ENCODE results near the gene DYNLT5.
A peak's percentile ranks its signal among the peaks of the same experiment; 100 is the strongest.
"Not testable (repeated sequence)": the region's sequence is repeated elsewhere in the genome, so short reads cannot be mapped to it uniquely, and the experiment has no call there.

Gene DYNLT5, protein sequence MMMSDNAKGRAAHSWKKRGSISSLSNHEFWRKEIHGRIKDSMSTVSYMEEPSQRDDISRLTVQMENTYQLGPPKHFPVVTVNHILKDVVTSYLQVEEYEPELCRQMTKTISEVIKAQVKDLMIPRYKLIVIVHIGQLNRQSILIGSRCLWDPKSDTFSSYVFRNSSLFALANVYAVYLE

GRCh38 chr1:66752000-66752592 lies at the start of gene DYNLT5:
TSS of gene DYNLT5 (plus strand) at chr1:66752459. CDS start at chr1:66754659, 2,200 bp downstream.
- Histone ChIP-seq H3K4me1 (ENCODE audit: insufficient read depth, low read length) (no peaks in the 10 kb centered on the region), H3K9me3 (ENCODE audit: low read length) (no peaks in the 10 kb centered on the region), H3K27me3 (ENCODE audit: insufficient read depth, low read length) (no peaks in the 10 kb centered on the region), H3K4me3 (ENCODE audit: low read length) (peak within 1 kb of the TSS; percentile 32), H3K36me3 (ENCODE audit: insufficient read depth, low read length) (no peaks in the 10 kb centered on the region), H2AFZ (ENCODE audit: low read depth, low read length) (peak within 1 kb of the TSS; percentile 39)

GRCh38 chr1:66704177-66704875 lies 47.9 kb upstream of the DYNLT5 start:
- H3K4me3 ChIP-seq (ENCODE audit: low read length) = no peak overlapping the region

DNA sequence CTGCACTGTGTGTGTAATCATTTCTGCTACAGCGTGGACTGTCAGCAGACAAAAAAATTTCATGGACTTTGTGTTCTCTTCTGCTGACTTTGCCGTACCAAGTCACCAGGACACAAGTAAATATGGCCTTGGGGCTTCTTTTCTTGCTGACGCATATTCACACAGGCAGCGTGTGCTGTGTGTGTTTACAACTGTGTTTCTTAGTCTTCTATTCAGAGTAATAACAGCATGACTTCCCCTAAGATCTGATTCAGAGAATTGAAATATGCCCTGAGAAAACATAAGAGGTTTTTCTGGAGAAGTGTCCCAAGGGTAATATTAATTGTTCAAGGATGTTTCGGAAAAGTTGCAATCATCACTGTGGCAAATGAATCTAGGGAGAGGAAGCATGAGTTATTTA lies 47.1 kb upstream of the DYNLT5 start:
- Histone ChIP-seq H2AFZ (ENCODE audit: low read depth, low read length) (no peak overlapping the region), H3K4me1 (ENCODE audit: insufficient read depth, low read length) (peaks cover 4% of the 10 kb centered on the region), H3K9me3 (ENCODE audit: low read length) (no peaks in the 10 kb centered on the region), H3K36me3 (ENCODE audit: insufficient read depth, low read length) (no peaks in the 10 kb centered on the region), H3K4me3 (ENCODE audit: low read length) (no peak overlapping the region), H3K27me3 (ENCODE audit: insufficient read depth, low read length) (no peaks in the 10 kb centered on the region)

More at GRCh38 chr1:66704177-66704875, 47.9 kb upstream of the DYNLT5 start:
- Histone ChIP-seq H3K9me3 (ENCODE audit: low read length) (no peaks in the 10 kb centered on the region), H3K4me1 (ENCODE audit: insufficient read depth, low read length) (peaks cover 4% of the 10 kb centered on the region), H2AFZ (ENCODE audit: low read depth, low read length) (no peak overlapping the region), H3K36me3 (ENCODE audit: insufficient read depth, low read length) (no peaks in the 10 kb centered on the region), H3K27me3 (ENCODE audit: insufficient read depth, low read length) (no peaks in the 10 kb centered on the region)

- Histone ChIP-seq H3K27me3 (ENCODE audit: insufficient read depth, low read length) (no peaks in the 10 kb centered on the region), H3K4me3 (ENCODE audit: low read length) (no peak overlapping the region), H3K4me1 (ENCODE audit: insufficient read depth, low read length) (no peaks in the 10 kb centered on the region), H2AFZ (ENCODE audit: low read depth, low read length) (no peak overlapping the region), H3K9me3 (ENCODE audit: low read length) (no peaks in the 10 kb centered on the region), H3K36me3 (ENCODE audit: insufficient read depth, low read length) (no peaks in the 10 kb centered on the region)
Measured at GRCh38 chr1:66711420-66711819, 40.8 kb upstream of the DYNLT5 start.

DNA sequence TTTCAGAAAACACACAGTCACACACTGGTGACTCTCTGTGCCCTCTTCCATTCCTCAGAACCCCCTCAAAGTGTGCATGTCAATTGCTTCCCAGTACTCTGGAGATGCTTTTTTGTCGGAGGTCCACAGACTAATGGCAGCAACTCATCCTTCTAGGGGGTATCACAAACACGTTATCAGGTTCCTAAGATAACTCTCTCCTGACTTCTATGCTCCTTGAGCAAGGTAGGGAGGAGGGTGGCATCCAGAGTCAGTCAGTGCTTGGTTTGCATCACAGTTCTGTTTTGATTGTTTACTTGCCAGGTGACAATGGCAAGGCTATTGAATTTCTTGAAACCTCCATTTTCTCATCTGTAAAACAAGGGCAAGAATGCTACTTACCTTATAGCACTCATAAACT lies 39.4 kb upstream of the DYNLT5 start:
- Histone ChIP-seq H3K9me3 (ENCODE audit: low read length) (no peaks in the 10 kb centered on the region), H3K4me3 (ENCODE audit: low read length) (no peak overlapping the region), H3K27me3 (ENCODE audit: insufficient read depth, low read length) (no peaks in the 10 kb centered on the region), H2AFZ (ENCODE audit: low read depth, low read length) (no peak overlapping the region), H3K4me1 (ENCODE audit: insufficient read depth, low read length) (no peaks in the 10 kb centered on the region), H3K36me3 (ENCODE audit: insufficient read depth, low read length) (no peaks in the 10 kb centered on the region)

DNA sequence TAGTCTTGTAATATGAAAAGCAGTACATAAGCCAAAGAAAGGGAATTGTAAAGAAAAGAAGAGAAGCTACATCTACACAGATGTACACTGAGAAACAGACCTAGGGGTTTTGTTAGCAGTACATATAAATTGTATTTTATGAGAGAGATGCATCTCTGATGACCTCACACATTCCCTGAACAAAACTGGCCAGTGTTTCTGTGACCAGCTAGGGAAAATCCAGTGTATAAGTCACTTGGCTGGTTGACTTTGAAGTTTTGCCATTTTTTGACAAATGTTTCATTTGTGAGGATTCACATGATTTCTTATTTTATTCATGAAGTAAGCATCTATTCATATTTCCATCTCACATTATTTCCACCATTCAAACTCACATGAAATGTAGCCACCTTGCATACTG lies 28.3 kb upstream of the DYNLT5 start:
- Histone ChIP-seq H3K36me3 (ENCODE audit: insufficient read depth, low read length) (no peaks in the 10 kb centered on the region), H3K9me3 (ENCODE audit: low read length) (no peaks in the 10 kb centered on the region), H3K27me3 (ENCODE audit: insufficient read depth, low read length) (peaks cover 2% of the 10 kb centered on the region), H3K4me3 (ENCODE audit: low read length) (no peak overlapping the region), H3K4me1 (ENCODE audit: insufficient read depth, low read length) (no peaks in the 10 kb centered on the region), H2AFZ (ENCODE audit: low read depth, low read length) (no peak overlapping the region)

GRCh38 chr1:66725885-66726665 lies 26.2 kb upstream of the DYNLT5 start:
- H3K27me3 ChIP-seq (ENCODE audit: insufficient read depth, low read length) = no peaks in the 10 kb centered on the region
- H3K9me3 ChIP-seq (ENCODE audit: low read length) = no peaks in the 10 kb centered on the region
- no peaks in the 10 kb centered on the region for H3K36me3 ChIP-seq (ENCODE audit: insufficient read depth, low read length)
- H3K4me1 ChIP-seq (ENCODE audit: insufficient read depth, low read length) = no peaks in the 10 kb centered on the region
- no peak overlapping the region for H2AFZ ChIP-seq (ENCODE audit: low read depth, low read length)
- H3K4me3 ChIP-seq (ENCODE audit: low read length) = no peak overlapping the region

- Histone ChIP-seq H3K36me3 (ENCODE audit: insufficient read depth, low read length) (no peaks in the 10 kb centered on the region), H2AFZ (ENCODE audit: low read depth, low read length) (no peak overlapping the region), H3K9me3 (ENCODE audit: low read length) (no peaks in the 10 kb centered on the region), H3K4me3 (ENCODE audit: low read length) (no peak overlapping the region), H3K27me3 (ENCODE audit: insufficient read depth, low read length) (no peaks in the 10 kb centered on the region), H3K4me1 (ENCODE audit: insufficient read depth, low read length) (no peaks in the 10 kb centered on the region)
Measured at GRCh38 chr1:66728021-66728420, 24.2 kb upstream of the DYNLT5 start.

GRCh38 chr1:66728716-66729115 lies 23.5 kb upstream of the DYNLT5 start:
- H3K36me3 ChIP-seq (ENCODE audit: insufficient read depth, low read length); H3K9me3 ChIP-seq (ENCODE audit: low read length); H3K4me1 ChIP-seq (ENCODE audit: insufficient read depth, low read length); H3K27me3 ChIP-seq (ENCODE audit: insufficient read depth, low read length); H3K4me3 ChIP-seq (ENCODE audit: low read length); H2AFZ ChIP-seq (ENCODE audit: low read depth, low read length): not testable (repeated sequence)

- Histone ChIP-seq H2AFZ (ENCODE audit: low read depth, low read length) (no peak overlapping the region), H3K36me3 (ENCODE audit: insufficient read depth, low read length) (no peaks in the 10 kb centered on the region), H3K4me1 (ENCODE audit: insufficient read depth, low read length) (no peaks in the 10 kb centered on the region), H3K27me3 (ENCODE audit: insufficient read depth, low read length) (no peaks in the 10 kb centered on the region), H3K9me3 (ENCODE audit: low read length) (no peaks in the 10 kb centered on the region), H3K4me3 (ENCODE audit: low read length) (no peak overlapping the region)
Measured at GRCh38 chr1:66729119-66729518, 23.1 kb upstream of the DYNLT5 start.

DNA sequence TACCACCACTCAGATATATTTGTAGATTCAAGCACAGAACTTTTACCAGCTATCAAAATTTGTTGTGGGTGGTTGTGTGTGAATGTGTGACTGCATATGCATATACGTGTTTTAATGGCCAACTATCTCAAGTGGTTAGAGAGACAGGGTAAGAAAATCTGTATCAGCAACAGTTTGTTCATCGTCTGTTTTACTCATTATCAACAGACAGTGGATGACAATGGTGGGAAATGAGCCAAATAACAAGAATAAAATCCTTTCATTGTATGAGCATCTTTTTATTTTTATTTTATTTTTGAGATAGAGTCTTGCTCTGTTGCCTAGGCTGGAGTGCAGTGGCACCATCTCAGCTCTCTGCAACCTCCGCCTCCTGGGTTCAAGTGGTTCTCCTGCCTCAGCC lies 22.7 kb upstream of the DYNLT5 start:
- Histone ChIP-seq H3K9me3 (ENCODE audit: low read length) (no peaks in the 10 kb centered on the region), H3K36me3 (ENCODE audit: insufficient read depth, low read length) (no peaks in the 10 kb centered on the region), H3K4me1 (ENCODE audit: insufficient read depth, low read length) (no peaks in the 10 kb centered on the region), H2AFZ (ENCODE audit: low read depth, low read length) (no peak overlapping the region), H3K27me3 (ENCODE audit: insufficient read depth, low read length) (no peaks in the 10 kb centered on the region), H3K4me3 (ENCODE audit: low read length) (no peak overlapping the region)

DNA sequence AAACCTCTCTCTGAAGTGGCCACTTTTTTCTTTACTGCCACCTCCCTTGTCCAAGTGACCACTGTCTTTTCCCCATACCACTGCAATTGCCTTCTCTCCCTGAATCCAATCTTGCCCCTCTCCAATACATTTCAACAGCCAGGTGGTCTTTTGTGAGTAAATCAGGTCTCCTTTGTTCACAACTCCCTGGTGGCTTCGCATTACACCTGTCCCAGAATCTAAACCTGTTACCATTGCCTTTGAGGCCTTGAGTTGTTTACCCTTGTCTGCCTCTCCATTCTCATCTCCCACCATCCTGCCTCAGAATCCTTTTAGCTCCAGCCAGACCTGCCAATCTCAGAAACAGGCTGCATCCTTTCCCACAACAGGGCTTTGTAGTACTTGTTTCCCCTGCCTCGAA lies 21.8 kb upstream of the DYNLT5 start:
- no peak overlapping the region for H2AFZ ChIP-seq (ENCODE audit: low read depth, low read length)
- H3K36me3 ChIP-seq (ENCODE audit: insufficient read depth, low read length) = no peaks in the 10 kb centered on the region
- no peaks in the 10 kb centered on the region for H3K4me1 ChIP-seq (ENCODE audit: insufficient read depth, low read length)
- H3K27me3 ChIP-seq (ENCODE audit: insufficient read depth, low read length) = no peaks in the 10 kb centered on the region
- no peak overlapping the region for H3K4me3 ChIP-seq (ENCODE audit: low read length)
- no peaks in the 10 kb centered on the region for H3K9me3 ChIP-seq (ENCODE audit: low read length)

All from neuron (in vitro differentiated cells).